DLD1 (cell line): ENCODE results near the gene HOXC12.

Experiments
- in situ Hi-C: cut with HindIII; loops from 2 replicates; pipeline ENCODE4 v1.10.0; 2017; ENCODE audit warnings: low sequenced_read_pairs

HOXC12 gene

DNA sequence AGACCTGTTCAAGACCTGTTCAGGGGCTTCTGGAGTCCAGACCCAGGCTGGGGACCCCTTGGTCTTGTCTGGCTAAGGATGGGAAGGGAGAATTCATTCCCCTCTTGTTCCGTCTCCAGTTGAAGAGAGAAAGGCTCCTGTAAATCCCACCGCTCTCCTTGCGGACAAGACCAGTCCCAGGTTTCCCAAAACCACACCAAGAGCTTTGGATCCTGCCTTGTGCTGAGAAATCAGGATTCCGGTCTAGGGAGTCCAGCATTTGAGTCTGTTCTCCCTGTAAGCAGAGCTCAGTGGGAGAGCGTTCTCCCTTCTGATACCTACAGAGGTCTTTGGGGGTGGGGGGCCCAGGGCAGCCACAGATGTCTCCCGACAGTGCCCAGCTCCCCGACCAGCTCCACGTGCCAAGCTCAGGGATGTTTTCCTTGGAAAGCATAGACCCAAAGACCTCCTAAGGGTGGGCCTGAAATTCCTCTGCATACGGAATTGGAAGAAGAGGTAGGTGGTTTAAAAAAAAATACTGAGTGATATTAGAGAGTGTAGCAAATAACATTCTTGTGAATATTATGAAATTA is 14.2 kb upstream of the HOXC12 start:
- in situ Hi-C loops, result no loop called here

DNA sequence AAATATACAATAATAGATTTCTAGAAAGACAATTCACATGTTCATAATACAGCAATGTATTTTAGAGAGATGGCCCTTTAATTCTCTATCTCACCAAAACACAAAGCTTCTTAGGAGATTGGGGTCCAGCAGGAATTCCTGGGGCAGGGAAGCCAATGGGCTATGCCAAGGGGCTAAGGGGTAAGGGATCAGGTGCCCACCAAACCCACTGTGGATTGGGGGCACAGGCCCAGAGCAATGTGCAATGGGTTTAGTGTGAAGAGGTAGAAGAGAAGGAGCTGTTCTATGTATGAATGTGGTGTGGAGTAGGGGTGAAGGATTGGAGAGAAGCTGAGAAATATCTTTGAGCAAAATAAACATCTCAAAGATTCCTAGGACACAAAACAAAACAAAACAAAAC is 13.5 kb upstream of the HOXC12 start:
- in situ Hi-C loops, result no loop called here

DNA sequence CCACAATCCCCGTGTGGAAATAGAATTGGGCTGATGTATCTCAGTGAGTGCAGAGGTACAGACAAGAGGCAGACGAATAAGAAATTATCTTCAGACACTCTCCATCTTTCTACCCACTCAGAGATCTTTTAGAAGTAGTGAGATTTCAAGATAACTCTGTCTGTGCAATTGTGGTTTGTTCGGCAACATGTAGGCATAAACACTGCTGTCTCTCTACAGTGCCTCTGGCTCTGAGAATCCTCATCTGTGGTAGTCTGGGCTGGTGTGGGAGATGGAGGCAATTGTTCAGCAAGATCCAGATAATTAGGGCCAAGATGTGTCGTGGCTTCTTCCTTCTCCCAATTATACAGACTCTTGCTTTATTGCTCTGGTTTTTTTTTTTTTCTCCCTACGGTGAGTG is 13.0 kb upstream of the HOXC12 start:
- in situ Hi-C loops, result no loop called here

DNA sequence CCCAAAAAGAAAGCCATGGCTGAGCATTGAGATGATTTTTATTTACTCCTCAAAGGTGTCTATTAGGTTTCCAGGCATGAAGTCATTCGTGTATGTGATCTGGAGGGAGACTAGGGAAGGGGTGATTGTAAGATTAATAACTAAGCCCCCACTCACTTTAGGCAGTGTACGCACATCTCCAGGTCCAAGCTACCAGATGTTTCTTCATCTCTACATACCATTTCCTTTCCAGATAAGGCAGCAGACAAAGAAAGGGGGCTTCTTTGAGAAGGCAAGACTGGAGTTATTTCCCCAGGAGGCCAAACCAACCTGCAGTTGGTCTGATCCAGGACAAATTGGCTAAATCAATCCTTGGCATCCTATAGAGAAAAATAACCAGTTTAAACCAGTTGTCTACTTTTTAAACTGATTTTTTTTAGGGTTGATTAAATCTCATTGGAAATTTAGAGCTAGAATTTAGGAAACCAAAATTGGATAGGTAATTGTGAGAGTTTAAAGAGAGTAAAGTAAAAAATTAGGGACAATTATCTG is 12.2 kb upstream of the HOXC12 start:
- in situ Hi-C loops, result no loop called here

DNA sequence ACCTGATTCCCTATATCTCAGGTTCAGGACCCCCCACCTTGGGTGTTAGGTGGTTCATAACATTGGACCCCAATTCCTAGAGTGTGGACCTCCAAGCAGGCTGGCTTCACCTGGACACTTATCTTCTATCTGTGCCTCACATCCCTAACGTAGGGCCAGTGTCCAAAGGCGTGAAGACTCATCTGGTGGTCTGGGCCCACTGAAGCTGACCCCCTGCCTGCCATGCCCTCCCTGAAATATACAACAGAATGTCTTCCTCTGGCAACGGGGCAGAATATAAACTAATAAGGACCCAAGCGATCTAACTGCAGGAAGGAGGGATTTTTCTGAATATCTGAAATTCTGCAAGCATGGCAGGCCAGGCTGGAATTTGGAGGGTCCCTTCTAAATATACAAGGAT is 10.5 kb upstream of the HOXC12 start:
- in situ Hi-C loops, result no loop called here

DNA sequence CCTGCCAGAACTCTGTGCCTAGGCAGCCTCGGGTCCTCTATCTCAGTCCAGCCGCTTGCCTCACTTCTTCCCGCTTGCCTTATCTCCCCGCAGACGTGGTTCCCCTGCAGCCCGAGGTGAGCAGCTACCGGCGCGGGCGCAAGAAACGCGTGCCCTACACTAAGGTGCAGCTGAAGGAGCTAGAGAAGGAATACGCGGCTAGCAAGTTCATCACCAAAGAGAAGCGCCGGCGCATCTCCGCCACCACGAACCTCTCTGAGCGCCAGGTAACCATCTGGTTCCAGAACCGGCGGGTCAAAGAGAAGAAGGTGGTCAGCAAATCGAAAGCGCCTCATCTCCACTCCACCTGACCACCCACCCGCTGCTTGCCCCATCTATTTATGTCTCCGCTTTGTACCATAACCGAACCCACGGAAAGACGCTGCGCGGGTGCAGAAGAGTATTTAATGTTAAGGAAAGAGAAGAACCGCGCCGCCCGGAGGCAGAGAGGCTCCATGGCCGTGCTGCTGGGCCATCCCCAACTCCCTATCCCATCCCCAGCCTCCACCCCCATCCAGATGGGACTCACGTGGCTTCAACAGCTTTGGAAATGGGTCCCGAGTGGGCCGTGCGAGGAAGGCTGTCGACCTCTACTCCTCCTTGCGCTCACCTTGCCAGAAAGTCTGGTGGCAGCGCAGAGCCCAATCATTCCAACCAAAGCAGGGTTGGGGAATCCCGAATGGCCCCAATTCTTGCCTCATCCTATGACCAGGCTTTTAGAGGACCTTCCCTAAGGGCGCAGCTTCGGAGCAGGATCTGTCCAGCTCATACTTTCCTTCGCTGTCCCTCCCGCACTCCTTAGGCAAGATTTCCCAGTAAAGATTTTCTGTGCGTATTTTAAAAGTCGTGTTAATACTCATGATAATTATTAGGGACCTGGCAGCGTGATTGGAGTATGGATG is 9.5 kb upstream of the HOXC12 start:
- in situ Hi-C loops, result no loop called here

DNA sequence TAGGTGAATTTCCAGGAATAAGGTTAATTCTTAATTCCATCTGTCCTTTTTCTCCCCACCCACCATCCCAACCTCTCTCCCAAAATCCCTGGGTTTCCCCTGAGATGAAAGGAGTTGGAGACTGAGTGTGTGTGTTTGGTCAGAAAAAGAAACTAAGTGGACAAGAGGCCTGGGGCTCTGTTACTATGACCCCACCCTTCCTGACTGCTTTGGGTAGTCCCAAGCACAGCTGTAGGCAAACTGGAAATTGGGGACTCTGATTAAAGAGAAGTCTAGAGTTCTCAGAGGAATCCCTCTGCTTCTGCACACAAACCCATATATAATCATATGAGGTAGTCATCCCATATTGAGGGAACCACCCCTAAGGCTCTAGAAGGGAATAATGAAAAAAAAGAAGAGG is 7.0 kb upstream of the HOXC12 start:
- in situ Hi-C loops, result no loop called here

DNA sequence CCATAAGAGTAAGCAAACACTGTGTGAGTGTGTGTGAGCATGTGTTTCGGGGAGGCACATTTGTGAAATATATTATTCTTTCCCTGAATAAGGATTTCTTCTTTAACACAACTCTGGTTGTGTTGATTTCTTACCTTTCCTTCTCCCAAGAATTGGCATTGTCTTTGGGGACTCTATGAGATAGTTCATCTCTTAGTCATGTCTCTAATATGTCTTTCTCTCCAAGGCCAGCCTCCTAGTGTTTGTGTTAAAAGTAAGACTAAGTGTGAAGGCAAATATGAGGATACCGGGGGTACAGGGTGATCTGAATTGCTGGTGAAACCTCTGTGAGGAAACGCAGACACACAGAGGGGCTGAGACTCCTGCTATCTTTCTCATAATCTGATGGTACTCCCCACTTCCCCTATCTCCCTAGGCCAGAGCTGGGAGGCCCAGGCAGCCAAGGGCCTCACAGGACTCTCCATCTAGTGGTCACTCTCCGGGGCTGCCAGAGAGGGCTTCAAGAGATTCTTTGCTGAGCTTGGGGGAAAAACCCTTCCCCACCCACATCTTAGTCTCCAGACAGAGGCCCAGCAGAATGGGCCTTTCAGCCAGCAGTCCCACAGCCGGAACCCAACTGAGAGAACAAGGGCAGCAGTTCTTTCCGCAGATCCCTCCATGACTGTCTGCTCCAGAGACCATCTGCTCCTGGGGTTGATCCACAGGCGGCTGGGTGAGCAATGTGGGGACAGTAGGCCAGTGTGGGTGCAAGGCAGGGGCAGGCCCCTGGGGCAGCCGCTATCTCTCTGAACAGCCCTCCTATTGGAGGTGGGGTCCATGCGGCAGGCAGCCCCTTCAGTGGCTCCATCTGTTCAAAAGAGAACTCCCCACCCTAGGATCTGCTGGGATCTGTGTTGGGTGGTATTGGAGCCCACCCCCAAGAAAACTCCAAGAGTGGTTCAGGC is 5.8 kb upstream of the HOXC12 start:
- in situ Hi-C loops, result no loop called here

DNA sequence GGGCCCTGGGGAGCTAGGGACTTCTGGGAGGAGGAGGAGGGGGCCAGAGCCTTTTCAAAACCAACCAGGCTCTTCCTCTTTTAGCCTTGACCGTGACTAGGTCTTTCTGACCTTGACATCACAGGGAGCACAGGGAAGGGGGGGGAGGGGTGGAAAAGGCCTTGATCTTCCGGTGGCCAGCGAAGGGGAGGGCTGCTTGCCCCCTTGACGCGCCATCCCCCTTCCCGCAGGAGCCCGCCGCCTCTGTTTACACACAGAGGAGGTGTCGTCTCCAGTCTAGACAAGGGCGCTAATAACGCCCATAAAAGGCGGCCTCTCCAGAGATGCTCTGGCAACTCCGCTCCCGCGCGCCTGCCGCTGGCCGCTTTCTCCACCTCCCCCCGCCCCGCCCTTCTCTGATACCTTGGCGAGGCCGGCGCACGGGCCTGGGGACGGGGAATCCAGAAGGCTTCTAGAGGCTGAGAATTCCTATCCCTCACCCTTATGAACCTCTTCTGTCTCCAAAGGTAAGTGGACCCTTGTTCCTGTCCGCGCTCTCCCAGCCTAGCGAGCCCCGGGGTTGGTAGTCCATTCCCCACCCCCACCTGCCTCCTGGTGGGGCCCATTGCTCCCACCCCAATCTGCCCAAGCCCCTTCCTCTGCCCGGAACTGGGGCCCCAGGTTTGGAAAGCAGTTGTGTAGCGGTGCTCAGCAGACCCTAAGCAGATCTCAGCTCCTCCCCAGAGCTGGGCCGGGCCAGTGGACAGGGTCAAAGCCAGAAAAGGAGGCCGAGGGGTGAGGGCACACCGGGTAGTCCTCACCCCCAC is 4.9 kb upstream of the HOXC12 start:
- in situ Hi-C loops, result no loop called here

DNA sequence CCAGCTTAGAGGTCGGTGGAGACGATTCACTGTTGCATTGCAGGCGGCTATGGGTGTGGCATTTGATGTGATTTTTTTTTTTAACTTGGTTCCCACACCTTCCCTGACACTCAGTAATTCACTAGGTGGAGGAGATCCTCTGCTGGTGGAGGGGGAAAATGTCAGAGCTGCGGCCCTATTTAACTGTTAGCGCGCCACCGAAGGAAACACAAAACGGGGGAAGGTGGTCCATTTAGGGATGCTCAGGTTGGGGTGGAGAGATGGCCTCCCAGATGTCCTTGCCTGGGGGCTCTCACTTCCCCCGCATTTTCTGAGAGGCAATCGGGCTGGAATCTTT is 4.3 kb upstream of the HOXC12 start:
- in situ Hi-C loops, result no loop called here

DNA sequence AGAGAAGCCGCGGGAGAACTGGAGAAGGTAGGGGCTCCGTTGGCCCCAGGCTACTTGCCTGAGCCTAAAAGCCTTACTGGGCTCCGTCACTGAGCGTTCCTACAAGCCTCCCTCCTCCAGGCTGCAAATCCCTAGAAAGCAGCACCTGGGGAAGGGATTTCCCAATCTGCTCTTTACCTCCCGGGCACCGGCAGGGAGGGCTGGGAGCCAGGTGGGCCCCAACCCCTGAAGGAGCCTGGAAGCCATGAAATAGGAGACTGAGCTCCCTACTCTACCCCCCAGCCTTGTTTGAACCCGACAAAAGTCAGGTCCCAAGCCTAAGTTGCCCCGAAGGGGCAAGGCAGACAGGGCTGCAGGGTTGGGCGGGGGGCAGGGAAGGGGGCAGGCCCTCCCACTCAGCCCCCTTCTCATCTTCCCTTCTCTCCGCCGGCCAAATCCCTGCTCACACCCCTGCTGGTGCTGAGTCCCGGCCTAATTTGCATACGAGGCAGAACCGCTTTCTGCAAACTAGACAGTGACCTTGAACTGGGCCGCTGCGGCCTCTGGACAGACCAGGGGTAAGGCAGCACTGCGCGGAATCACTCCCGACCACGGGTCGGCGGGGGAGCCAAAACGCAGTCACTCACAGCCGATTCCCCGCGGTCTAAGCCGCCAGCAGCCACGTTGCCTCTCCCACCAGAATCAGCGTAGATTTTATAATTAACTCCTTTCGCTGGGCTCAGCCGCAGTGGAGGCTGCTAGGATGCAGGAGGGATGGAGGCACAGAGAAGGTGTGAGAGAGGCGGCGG is 3.7 kb upstream of the HOXC12 start:
- in situ Hi-C loops, result no loop called here

DNA sequence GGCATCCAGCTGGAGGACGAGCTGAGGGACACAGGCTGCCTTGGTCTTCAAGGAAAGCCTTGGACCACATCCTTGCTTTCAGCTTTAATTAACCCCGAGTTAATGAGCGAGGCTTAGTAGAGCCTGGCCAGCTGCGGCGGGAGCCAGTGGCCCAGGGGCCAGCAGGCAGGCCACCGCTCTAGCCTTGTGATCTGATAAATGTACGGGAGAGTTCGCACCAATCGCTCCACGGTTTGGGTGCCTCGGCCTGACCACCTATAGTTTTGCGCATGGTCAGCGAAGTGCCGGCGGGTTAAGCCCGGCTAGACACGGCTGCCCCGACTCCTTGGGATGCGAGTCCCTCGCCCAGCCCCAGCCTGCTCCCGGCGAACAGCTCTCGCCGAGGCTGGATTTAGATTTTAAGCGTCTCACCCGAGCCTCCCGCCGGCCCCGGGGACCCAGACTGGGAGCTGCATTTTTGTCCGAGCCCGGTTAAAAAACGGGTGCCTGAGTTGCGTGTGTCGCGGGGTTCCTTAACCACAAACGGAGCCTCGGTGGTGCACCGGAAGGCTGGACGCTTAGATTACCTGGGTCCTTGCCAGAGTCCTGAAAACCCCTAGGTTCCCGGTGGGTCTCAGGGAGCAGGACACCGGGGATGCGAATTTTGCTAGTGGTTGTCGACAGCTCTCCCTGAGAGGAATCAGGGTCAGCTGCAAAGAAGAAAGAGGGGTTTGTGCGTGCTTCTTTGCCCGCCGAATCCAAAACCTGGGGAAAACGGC is 2.9 kb upstream of the HOXC12 start:
- in situ Hi-C loops, result no loop called here

DNA sequence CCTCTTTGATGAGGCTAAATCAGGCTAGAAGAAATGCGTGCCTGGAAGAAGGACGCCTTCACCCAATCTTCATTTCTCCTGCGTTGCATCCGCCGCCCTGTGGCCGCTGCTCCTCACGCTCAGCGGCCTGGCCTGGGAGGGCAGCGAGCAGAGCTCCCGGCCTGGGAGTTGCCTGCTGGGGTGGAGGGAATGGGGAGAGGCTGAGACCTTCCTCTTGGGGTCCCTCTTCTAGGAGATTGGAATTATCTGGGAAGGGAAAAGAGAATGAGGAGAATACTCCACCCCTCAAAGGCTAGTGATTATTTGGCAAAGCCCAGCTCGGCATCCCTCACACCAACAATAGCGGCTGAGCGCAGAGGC is 2.4 kb upstream of the HOXC12 start:
- in situ Hi-C loops, result no loop called here

DNA sequence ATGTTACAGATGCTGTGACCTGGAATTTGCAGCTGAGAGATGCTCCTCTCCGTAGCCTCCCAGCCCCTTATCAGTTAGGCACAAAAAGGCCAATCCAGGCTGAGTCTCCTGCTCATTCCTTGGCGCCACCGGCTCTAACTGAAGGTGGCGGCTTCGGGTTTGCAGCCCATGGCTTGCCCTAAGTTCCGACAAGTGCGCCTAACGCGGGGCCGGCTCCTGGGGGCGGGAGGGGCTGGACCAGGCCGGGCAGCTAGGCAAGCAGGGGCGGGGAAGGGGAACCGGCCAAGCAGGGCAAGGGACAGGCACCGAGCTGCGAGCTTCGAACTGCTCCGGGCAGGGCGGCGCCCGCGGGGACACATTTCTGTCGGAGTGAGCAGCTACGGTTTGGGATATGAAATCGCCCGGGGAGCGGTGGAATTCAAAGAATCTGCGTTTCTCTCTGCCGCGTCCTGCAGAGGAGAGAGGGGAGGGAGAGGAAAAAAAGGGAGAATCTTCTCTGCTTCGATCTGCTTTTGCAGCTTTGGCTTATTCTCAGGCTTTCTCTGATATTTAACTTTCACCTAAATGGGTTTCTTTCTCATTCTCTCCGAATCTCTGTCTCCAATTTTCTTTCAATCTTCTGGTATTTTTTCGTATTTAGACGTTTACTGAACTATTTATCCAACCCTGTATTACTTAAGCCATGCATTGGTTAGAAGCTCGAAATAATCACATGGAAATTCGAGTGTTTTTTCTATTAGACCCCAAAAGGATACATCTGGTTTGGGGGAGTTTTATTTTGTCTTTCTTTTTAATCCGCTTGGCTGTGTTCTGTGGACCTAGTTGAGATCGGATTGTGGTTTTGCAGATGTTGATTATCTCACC is 1.6 kb upstream of the HOXC12 start:
- in situ Hi-C loops, result no loop called here

DNA sequence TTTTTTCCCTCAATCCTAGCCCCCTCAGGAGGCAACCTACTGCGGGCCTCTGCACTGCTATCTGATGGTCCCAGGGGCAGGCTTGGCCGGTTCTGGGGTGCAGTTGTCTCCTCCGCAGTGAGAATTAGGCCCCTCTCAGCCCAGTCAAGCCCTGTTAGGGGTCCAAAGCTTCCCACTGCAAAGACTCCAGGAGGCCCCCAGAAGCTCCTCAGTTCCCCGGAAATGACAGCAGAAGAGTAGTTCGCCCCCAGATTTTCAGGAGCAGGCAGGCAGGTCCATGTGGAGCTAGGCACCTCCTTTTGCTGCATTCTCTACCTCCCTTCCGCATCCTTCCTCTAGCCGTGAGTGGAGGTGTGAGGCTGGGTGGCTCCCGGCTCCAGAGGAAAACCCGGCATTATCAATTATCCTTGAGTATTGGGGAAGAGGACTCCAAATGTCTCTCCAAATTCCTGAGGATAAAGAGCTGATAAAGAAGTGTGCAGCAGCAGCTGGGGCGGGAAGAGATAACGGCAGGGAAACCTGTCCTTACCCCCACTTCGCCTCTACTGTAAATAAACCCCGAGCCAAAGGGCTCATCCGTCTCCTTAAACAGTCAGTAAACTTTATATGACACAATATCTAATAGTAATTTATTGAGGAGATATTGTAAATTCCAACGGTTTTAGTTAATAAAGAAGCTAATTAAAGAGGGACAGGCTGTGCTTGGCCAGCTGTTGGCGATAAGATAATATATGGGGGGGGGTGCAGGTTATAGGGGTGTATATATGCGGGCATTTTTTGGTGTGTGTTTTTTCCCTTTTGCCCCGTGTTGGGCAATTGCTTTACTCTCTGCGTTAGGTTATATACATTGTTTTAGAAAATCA is 641 bp upstream of the HOXC12 start:
- in situ Hi-C loops, result no loop called here

DNA sequence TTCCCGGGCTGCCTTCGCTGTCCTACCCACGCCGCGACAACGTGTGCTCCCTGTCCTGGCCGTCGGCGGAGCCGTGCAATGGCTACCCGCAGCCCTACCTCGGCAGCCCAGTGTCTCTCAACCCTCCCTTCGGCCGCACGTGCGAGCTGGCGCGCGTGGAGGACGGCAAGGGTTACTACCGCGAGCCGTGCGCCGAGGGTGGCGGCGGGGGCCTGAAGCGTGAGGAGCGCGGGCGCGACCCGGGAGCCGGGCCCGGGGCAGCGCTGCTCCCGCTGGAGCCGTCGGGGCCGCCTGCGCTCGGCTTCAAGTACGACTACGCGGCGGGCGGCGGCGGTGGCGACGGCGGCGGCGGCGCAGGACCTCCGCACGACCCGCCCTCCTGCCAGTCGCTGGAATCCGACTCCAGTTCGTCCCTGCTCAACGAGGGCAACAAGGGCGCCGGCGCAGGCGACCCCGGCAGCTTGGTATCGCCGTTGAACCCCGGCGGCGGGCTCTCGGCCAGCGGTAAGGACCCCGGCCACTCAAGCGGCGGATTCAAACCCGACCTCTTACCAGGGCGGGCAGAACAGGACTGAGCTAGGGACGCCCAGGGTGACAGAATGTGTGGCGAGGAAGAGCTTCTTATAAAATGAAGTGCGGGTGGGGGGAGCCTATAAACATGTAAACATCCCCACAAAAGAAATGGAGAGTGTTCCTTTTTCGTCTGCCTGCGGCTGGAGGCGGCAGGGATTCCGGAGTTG is 503 bp downstream of the HOXC12 start:
- in situ Hi-C loops, result no loop called here
